ENCODE results near the gene NEK11.

NEK11 gene

DNA sequence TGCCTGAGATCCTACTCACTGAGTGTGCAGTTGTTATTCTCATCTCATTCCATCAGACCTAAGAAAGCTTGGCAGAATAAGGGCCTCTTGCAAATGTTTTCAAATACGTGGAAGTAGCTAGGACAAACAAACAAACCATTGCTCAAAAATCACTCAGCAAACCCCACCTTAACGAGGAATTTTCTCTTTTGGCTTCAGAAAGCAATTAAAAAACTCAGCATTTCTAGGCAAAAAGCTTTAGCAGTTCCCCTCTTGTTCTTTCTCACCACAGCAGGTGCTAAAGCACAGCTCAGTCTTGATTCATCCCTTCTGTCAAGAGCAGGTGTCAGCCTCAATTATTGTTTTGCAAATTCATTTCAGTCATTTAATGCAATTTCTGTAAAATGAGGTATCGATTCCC is 296.3 kb downstream of the NEK11 start:
- H3K27me3 ChIP-seq (ENCODE audit: insufficient read depth, low read length), result no peaks in the 10 kb centered on the region
- no peaks in the 10 kb centered on the region for H3K4me1 ChIP-seq (ENCODE audit: insufficient read depth, low read length, severe bottlenecking)
- no peak overlapping the region for H3K9ac ChIP-seq (ENCODE audit: low read length)
- no peaks in the 10 kb centered on the region for H3K9me3 ChIP-seq (ENCODE audit: low read length)
- no peaks in the 10 kb centered on the region for H3K79me2 ChIP-seq (ENCODE audit: insufficient read depth, low read length)
- no peaks in the 10 kb centered on the region for H3K36me3 ChIP-seq (ENCODE audit: insufficient read depth, low read length)
- no peak overlapping the region for H3K27ac ChIP-seq (ENCODE audit: low read depth, low read length, poor library complexity, severe bottlenecking)
- no peaks in the 10 kb centered on the region for H3F3A ChIP-seq (ENCODE audit: insufficient read depth, low read length)
- H2AFZ ChIP-seq (ENCODE audit: low read length), result no peak overlapping the region
- H3K4me3 ChIP-seq (ENCODE audit: low read depth, low read length, poor library complexity, severe bottlenecking), result no peak overlapping the region
- TF ChIP-seq, protein P1, sequence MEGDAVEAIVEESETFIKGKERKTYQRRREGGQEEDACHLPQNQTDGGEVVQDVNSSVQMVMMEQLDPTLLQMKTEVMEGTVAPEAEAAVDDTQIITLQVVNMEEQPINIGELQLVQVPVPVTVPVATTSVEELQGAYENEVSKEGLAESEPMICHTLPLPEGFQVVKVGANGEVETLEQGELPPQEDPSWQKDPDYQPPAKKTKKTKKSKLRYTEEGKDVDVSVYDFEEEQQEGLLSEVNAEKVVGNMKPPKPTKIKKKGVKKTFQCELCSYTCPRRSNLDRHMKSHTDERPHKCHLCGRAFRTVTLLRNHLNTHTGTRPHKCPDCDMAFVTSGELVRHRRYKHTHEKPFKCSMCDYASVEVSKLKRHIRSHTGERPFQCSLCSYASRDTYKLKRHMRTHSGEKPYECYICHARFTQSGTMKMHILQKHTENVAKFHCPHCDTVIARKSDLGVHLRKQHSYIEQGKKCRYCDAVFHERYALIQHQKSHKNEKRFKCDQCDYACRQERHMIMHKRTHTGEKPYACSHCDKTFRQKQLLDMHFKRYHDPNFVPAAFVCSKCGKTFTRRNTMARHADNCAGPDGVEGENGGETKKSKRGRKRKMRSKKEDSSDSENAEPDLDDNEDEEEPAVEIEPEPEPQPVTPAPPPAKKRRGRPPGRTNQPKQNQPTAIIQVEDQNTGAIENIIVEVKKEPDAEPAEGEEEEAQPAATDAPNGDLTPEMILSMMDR (IDR thresholded peaks at IDR 0.05; ENCODE audit: low read length), result no peak
- no peak for TF ChIP-seq EZH2 (IDR thresholded peaks at IDR 0.05; ENCODE audit: borderline replicate concordance, low read length)
- H4K20me1 ChIP-seq (ENCODE audit: insufficient read depth, low read length), result no peaks in the 10 kb centered on the region
- no peaks in the 10 kb centered on the region for H3K9me2 ChIP-seq (ENCODE audit: low read depth, low read length)
- no peak overlapping the region for H3K4me2 ChIP-seq (ENCODE audit: low read length)

DNA sequence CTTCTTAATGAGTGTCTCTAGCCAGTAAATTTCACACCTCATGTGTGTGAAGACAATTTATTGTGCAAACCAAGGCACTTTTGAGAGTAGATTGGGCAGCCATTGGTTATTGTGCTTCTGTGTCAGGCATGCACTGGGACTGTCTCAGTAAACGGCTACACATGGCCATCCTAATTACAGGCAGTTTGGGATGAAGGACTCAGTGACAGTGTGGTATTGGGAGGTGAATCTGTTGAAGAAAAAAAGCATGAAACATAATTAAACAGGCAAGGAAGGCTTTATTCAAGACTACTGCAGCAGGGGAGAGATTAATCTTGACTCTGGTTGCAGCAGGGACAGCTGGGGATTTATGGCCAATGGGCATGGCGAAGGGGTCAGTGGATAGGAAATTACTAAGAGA is 297.1 kb downstream of the NEK11 start:
- Histone ChIP-seq H3K9ac (ENCODE audit: low read length) (no peak overlapping the region), H3K9me3 (ENCODE audit: low read length) (no peaks in the 10 kb centered on the region), H2AFZ (ENCODE audit: low read length) (no peak overlapping the region), H4K20me1 (ENCODE audit: insufficient read depth, low read length) (no peaks in the 10 kb centered on the region), H3K4me2 (ENCODE audit: low read length) (no peak overlapping the region), H3K4me1 (ENCODE audit: insufficient read depth, low read length, severe bottlenecking) (no peaks in the 10 kb centered on the region), H3K27ac (ENCODE audit: low read depth, low read length, poor library complexity, severe bottlenecking) (no peak overlapping the region), H3F3A (ENCODE audit: insufficient read depth, low read length) (no peaks in the 10 kb centered on the region), H3K27me3 (ENCODE audit: insufficient read depth, low read length) (no peaks in the 10 kb centered on the region), H3K9me2 (ENCODE audit: low read depth, low read length) (no peaks in the 10 kb centered on the region), H3K79me2 (ENCODE audit: insufficient read depth, low read length) (no peaks in the 10 kb centered on the region), H3K36me3 (ENCODE audit: insufficient read depth, low read length) (no peaks in the 10 kb centered on the region), H3K4me3 (ENCODE audit: low read depth, low read length, poor library complexity, severe bottlenecking) (no peak overlapping the region)
- TF ChIP-seq, protein P1 (IDR thresholded peaks at IDR 0.05; ENCODE audit: low read length), result no peak
- no peak for TF ChIP-seq EZH2 (IDR thresholded peaks at IDR 0.05; ENCODE audit: borderline replicate concordance, low read length)

DNA sequence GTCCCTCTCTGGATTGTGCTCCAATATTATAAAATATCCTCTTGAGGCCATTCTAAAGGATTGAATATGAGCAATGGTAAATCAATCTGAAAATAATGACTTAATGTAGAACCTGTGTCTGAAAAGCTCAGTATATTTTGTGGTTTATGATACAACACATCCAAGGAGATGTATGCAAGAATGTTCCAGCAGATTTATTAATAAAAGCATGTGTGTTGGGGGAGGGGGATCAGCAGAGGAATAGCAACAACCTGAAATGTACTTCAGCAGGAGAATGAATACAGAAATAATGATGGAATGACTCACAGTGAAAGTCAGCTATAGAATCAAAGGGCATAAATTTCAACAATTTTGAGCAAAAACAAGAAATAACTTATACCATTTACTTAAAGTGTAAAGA is 298.2 kb downstream of the NEK11 start:
- Histone ChIP-seq H3K9ac (ENCODE audit: low read length) (no peak overlapping the region), H3K36me3 (ENCODE audit: insufficient read depth, low read length) (no peaks in the 10 kb centered on the region), H3K27ac (ENCODE audit: low read depth, low read length, poor library complexity, severe bottlenecking) (no peak overlapping the region), H3F3A (ENCODE audit: insufficient read depth, low read length) (no peaks in the 10 kb centered on the region), H4K20me1 (ENCODE audit: insufficient read depth, low read length) (no peaks in the 10 kb centered on the region), H3K27me3 (ENCODE audit: insufficient read depth, low read length) (no peaks in the 10 kb centered on the region), H3K9me3 (ENCODE audit: low read length) (no peaks in the 10 kb centered on the region), H3K79me2 (ENCODE audit: insufficient read depth, low read length) (no peaks in the 10 kb centered on the region), H3K4me2 (ENCODE audit: low read length) (no peak overlapping the region), H3K9me2 (ENCODE audit: low read depth, low read length) (no peaks in the 10 kb centered on the region), H3K4me3 (ENCODE audit: low read depth, low read length, poor library complexity, severe bottlenecking) (no peak overlapping the region), H3K4me1 (ENCODE audit: insufficient read depth, low read length, severe bottlenecking) (no peaks in the 10 kb centered on the region), H2AFZ (ENCODE audit: low read length) (no peak overlapping the region)
- TF ChIP-seq, protein P1 (IDR thresholded peaks at IDR 0.05; ENCODE audit: low read length), result no peak
- no peak for TF ChIP-seq EZH2 (IDR thresholded peaks at IDR 0.05; ENCODE audit: borderline replicate concordance, low read length)

Data from OCI-LY1 (cell line).